Anterior cingulate cortex (tissue), 58 donors: ENCODE results near the gene JAKMIP2.
A peak's percentile ranks its signal among the peaks of the same experiment; 100 is the strongest.

ENCODE experiments used
- DNase-seq, 58 donors: peaks; one replicate each; lab custom pipeline; 2025; lab: John Stamatoyannopoulos, UW

Gene JAKMIP2

DNA sequence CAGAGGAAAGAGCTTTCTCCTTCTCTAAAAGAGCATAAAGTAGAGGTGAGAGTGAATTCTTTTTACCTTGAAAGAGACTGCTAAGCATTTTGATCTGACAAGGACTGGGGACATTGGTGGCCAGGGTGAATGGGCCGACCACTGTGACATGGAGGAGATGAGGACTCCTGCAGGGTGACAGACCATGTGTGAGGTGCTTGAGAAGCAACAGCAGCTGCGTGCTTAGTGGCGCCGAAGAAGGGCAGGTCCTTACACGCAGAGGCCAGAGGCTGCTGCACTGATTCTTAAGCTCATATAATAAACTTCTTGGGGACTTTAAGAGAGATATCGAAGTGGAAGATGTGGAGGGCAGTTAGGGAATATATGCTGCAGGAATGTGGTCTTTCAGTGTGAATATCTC lies 8.7 kb upstream of the JAKMIP2 start:
- DNase-seq, result no peak

DNA sequence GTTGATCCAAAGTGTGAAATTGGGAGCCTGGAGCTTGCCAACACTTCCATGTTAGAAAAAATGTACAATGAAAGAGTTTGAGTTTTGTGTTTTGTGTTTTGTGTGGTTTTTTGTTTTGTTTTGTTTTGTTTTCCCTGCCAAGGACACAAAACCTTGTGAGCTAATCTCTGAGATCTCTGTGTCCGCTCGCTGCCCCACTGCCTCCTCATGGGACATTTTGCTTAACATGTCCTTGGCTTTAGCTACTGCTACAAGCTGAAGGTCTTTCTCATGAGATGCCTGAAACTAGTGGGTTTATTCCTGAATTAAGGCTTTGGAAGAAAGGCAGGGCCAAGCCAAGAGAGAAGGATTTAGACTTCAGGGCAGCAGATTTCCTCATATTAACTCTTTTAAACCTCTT lies 7.3 kb upstream of the JAKMIP2 start:
- no peak for DNase-seq

- DNase-seq, result no peak
Observed at GRCh38 chr5:147788023-147788422, 5.5 kb upstream of the JAKMIP2 start.

DNA sequence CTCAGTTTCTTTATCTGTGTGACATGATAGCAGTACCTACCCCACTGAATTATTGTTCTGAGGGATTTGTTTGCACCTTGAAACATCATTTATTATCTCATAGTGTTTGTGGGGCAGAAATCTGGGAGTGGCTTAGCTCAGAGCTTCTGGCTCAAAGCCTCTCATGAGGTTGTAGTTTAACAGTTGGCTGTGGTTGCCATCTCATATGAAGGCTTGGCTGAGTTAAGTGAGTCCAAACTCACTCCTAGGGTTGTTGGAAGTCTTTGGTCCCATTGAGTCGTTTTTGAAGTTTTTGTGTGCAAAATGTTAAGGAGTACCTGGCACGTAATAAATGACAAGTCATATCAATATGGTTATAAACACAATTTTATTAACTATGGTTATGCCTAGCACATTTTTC lies 3.6 kb upstream of the JAKMIP2 start:
- DNase-seq, result no peak

DNA sequence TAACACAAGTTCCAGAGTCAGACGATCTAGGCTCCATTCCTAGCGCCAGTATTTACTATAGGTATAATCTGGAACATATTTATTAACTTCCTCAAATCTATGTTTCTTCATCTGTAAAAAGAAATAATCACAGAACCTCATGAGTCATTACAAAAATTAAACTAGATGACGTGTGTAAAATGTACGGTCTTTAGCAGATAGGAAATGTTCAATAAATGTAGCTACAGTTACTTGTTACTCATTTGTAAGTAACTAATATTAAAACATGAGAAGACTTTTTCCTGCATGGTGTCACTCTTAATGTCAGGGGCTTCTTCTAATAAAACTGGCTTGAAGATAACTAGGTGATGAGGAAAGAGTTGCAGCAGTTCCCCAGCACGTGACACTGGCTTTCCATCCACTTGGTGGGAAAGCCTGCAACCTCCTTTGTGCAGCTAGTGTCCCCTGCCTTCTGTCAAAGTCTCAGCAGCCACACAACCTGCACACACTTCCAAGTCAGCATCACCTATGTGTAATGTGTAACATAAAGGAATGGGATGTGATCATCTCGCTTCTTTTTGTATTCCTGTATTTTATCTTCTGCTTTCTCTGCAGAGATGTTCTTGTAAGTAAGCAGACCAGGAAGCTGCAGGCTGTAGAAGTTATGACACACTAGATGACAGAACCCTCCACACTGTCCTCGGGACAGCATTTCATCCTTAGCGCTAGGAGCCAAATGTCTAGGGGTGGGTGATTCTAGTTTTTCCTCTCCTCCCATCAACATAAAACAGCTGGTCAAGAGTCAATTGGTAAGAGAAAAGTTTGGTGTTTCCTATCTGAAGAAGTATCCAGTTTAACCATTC lies 1.8 kb upstream of the JAKMIP2 start:
- peak in 1 of 58 donors; percentile 0 for DNase-seq

GRCh38 chr5:147780924-147781573 lies 1.5 kb downstream of the JAKMIP2 start:
- DNase-seq, result no peak

- no peak for DNase-seq
Observed at GRCh38 chr5:147779694-147780093, 2.8 kb downstream of the JAKMIP2 start.

DNA sequence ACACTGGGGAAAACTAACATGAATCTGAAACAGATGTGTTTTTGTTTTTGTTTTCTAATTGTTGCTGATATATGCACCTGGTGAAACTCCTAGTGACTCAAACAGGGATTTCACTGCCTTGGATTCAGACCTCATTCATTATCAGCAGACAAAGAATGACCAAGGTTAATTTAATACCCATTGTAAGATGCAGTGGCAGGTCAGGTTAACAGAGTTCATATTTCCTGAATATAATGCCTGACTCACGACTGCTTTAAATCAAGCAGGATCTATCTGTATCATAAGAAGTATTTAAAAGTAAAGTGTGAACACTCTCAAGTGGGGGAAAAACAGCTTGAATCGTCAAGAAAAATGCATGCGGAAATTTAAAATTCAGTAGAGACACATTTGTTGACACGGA lies 5.5 kb downstream of the JAKMIP2 start:
- DNase-seq, result no peak

- no peak for DNase-seq
Observed at GRCh38 chr5:147773587-147773986, 8.9 kb downstream of the JAKMIP2 start.

DNA sequence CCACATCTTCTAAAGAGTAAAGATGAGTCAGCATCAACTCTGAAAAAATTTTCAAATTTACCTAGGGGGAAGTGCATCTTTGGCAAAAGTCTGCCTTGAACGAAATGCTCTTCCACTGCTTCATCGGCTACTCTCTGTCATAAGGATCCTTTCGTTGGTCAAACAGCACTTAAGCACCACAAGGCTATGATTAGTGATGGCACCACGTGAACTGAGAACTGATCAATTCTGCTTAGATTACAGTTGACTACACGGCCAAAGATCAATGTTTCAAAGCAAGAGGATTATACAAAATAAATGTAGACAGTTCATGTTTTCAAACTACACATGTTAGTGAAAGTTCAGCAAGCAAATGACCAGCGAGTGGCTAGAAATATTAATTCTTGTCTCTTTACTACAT lies 9.4 kb downstream of the JAKMIP2 start:
- DNase-seq, result no peak

GRCh38 chr5:147767048-147767447 lies 15.5 kb downstream of the JAKMIP2 start:
- DNase-seq, result no peak

DNA sequence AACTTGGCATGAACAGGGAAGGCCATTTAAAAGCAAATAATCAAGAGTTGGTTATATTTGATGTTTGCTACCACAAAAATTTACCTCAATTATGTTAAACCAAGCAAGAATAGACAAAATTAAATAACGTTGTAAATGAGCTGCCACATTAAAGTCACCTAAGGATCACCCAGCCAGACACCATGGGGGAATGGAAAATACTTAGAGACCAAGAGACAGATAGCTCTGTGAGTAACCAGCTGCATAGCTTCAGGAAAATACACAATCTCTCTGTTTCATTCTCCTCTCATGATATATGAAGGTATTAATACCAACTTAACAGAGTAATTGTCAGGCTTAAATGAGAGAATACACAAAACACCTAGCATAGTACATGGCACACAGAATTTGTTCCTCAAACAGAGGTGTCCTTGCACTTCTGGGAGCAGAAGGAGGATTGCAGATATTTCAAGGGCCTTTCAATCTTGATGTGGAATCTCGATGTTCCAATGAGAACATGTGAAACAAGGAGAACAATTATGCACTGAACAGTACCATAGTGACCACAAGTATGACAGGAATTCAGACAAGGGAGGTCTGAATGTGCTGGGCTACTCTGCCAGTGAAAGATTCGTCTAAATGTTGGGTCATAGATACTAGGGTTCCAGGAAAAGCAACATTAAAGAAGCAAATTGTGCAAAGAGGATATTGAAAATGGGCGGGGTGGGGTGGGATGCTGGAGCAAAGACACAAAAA lies 18.6 kb downstream of the JAKMIP2 start:
- no peak for DNase-seq

DNA sequence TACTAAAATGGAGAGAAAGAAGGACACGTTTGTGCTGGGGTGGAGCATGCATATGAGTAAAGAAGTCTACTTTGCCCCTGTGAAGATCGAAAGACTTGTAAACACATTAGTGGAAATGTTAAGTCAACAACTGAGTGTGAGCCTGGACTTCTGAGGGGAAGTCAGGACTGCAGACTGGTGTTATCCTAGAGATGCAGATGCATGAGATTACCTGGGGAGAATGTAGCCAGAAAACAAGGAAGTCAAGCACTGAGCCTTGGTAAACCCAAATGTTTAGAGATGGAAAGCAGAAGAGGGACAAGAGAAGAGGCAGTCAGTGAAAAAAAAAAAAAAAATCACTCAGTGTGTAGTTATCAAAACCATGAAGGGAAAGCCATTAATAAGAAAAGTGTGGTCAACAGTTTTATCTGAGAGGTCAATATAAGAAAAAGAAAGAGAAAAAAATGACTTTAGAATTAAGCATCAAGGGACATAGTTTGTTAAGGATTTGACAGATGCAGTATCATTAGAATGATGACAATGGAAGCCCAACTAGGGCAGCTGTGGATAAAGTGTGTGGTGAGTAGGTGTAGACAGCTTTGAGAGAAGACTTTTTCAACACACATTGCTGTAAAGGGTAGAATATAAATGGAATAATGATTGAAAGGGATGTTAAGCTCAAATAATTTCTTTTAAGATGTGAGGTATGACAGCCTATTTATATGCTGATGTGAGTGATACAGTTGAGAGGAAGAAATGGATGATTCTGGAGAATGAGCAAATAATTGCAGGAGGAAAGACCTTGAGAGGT lies 22.2 kb downstream of the JAKMIP2 start:
- DNase-seq, result no peak

DNA sequence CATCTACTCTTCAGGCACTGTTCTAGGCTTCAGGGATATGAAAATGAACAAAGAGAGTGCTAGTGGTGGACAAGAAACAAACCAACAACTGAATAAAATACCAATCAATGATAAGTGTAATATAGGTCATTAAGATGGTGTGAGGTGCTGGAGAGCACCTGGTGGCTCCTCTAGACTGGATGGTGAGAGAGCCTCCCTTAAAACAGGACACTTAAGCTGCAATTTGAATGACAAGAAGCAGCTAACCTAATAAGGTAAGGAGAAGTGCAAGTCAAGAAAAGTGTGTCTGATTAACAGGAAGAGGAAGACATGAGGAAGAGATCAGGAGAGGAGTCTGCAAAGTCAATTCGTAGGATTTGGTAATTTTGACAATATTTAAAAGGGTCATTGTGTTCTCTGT lies 23.1 kb downstream of the JAKMIP2 start:
- no peak for DNase-seq

GRCh38 chr5:147756566-147756965 lies 26.0 kb downstream of the JAKMIP2 start:
- no peak for DNase-seq

DNA sequence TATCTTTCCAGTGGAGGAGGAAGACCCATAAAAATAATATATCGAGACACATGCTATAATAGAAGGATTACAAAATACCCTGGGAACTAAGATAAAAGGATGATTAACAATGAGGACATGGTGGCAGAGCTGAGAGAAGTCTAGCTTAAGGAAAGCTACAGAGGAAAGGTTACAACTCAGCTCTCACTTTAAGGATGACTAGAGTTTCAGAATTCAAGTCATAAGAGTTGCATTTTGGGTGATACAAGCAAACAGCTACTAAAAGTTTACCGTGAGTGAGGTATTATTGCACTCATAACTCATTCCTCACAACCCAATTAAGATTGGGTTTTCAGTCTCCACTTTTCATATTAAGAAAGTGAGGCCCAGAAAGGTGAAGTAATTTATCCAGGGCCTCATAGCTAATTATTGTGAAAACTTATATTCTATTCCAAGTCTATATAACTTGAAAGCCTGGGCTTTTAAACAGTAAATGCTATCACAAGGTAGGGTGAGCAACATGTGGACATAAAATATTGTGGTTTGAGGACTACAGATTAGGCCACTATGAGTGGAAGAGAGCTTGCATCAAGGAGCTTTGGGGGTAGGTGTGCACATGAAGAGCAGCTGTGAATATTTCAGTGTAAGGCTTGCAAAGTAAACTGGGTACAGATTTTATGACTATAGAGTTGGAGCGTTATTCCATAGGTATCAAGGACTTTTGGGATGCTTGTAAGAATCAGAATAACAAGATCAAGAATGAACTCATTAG lies 28.0 kb downstream of the JAKMIP2 start:
- no peak for DNase-seq

- no peak for DNase-seq
Observed at GRCh38 chr5:147753765-147754164, 28.8 kb downstream of the JAKMIP2 start.

DNA sequence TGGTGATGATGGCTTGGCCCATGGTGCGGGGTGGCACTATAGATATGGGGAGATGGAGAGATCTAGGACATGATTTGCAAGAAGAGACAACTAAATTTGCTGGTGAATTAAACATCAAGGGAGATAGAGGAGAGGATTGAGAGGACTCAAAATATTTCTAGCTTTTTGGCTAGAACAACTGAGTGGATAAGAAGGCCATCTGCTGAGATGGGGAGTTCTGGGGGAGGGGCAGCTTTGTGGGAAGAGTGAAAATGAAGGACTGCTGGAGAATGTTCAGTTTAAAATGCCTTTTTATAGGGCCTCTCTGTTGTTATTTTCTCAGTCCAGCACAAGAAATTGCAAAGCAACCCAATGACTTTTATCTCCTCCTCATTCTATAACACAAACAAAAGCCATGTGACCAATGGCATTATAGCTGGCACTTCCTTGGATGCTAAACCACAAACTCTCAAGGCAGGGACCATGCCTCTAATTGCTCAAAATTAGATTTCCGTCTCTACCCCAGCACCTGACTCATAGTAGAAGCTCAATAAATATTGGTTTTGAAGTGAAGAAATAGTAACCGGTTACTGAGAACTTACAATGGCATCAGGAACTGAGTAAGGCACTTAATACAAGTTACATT lies 29.8 kb downstream of the JAKMIP2 start:
- DNase-seq, result peak in 3 of 58 donors; percentile 2 to 23 (median 14)

DNA sequence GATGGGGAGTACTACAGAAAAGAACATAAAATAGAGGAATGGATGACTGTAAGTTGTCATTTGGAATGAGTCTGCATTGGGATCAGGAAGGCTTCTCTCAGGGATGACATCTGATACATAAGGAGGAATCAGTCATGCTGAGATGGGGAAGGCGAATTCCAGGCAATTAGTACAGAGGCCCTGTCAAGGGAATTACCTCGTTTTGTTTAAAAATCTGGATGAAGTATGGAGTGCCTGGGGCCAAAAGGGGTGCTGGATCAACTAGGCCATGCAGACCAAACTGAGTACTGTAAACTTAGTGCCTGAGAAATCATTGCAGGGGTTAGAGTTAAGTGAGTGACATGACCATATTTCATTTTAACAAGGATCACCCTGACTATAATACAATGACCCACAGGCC lies 30.5 kb downstream of the JAKMIP2 start:
- no peak for DNase-seq
